GM19395 (cell line): ENCODE results near the gene MPP3.
"Not testable (repeated sequence)": the region's sequence is repeated elsewhere in the genome, so short reads cannot be mapped to it uniquely, and the experiment has no call there.

Experiments used
- ATAC-seq: cut with Tn5 transposase; IDR thresholded peaks from one replicate; pipeline ENCODE4 v1.9.1; 2021; ENCODE audit warnings: mild to moderate bottlenecking, moderate library complexity; ENCODE audit not compliant: unreplicated experiment

The MPP3 gene

GRCh38 chr17:43860927-43861622 lies 28.1 kb upstream of the MPP3 start:
- no peak for ATAC-seq

- ATAC-seq = no peak
Measured at GRCh38 chr17:43860077-43860725, 27.3 kb upstream of the MPP3 start.

- ATAC-seq = no peak
Measured at GRCh38 chr17:43857957-43858600, 25.1 kb upstream of the MPP3 start.

GRCh38 chr17:43857141-43857540 lies 24.2 kb upstream of the MPP3 start:
- no peak for ATAC-seq

GRCh38 chr17:43856141-43856540 lies 23.2 kb upstream of the MPP3 start:
- ATAC-seq = no peak

GRCh38 chr17:43855061-43855460 lies 22.1 kb upstream of the MPP3 start:
- ATAC-seq = no peak

GRCh38 chr17:43854498-43854897 lies 21.6 kb upstream of the MPP3 start:
- no peak for ATAC-seq

GRCh38 chr17:43853546-43853945 lies 20.6 kb upstream of the MPP3 start:
- ATAC-seq = no peak

GRCh38 chr17:43852571-43852970 lies 19.6 kb upstream of the MPP3 start:
- ATAC-seq = no peak

- no peak for ATAC-seq
Measured at GRCh38 chr17:43849116-43849515, 16.2 kb upstream of the MPP3 start.

GRCh38 chr17:43848601-43849000 lies 15.7 kb upstream of the MPP3 start:
- ATAC-seq = no peak

- no peak for ATAC-seq
Measured at GRCh38 chr17:43846963-43847371, 14.0 kb upstream of the MPP3 start, which contains the start of gene CD300LG. TSS of gene CD300LG (plus strand) at chr17:43847176. CDS start at chr17:43847217, 41 bp downstream.

GRCh38 chr17:43846221-43846712 lies 13.3 kb upstream of the MPP3 start:
- no peak for ATAC-seq

GRCh38 chr17:43845766-43846165 lies 12.8 kb upstream of the MPP3 start:
- ATAC-seq = no peak

GRCh38 chr17:43844241-43844640 lies 11.3 kb upstream of the MPP3 start:
- ATAC-seq = no peak

- ATAC-seq = no peak
Measured at GRCh38 chr17:43842975-43843325, 10.0 kb upstream of the MPP3 start.

- not testable (repeated sequence) for ATAC-seq
Measured at GRCh38 chr17:43842091-43842974, 9.4 kb upstream of the MPP3 start.

- ATAC-seq = no peak
Measured at GRCh38 chr17:43841282-43841681, 8.3 kb upstream of the MPP3 start.

GRCh38 chr17:43840814-43841213 lies 7.9 kb upstream of the MPP3 start:
- no peak for ATAC-seq

GRCh38 chr17:43839670-43840108 lies 6.7 kb upstream of the MPP3 start:
- no peak for ATAC-seq

GRCh38 chr17:43834106-43834505 lies 1.2 kb upstream of the MPP3 start:
- no peak for ATAC-seq
